CD4-positive, alpha-beta T cell treated with Interleukin-1 beta for 1 hour (primary cell): ENCODE measurements around the gene RELL2.

ENCODE experiments used
- DNase-seq, 2 donors: peaks; one replicate each; pipeline ENCODE4 v3.0.0-alpha.2; 2020 to 2022

Gene RELL2

GRCh38 chr5:141681295-141681694 lies 44.5 kb downstream of the RELL2 start:
- no peak for DNase-seq

- peak; percentile 45 to 62 for DNase-seq
Measured at GRCh38 chr5:141681695-141682641, 45.2 kb downstream of the RELL2 start, which contains the start of gene ARAP3. ARAP3 (minus strand) TSS chr5:141682230; CDS start chr5:141680486, 1,744 bp downstream.

- no peak for DNase-seq
Measured at GRCh38 chr5:141683596-141684141, 46.9 kb downstream of the RELL2 start.

- no peak for DNase-seq
Measured at GRCh38 chr5:141685591-141685990, 48.8 kb downstream of the RELL2 start.

GRCh38 chr5:141686648-141687416 lies 50.0 kb downstream of the RELL2 start:
- no peak for DNase-seq
